H1 (cell line): ENCODE results near the gene SLC41A2. TPM values are rescaled to one million over a fixed set of nuclear protein-coding genes. Genes with fewer than 3 reads are reported as not detected.
"Not testable (repeated sequence)": the region's sequence is repeated elsewhere in the genome, so short reads cannot be mapped to it uniquely, and the experiment has no call there.

Experiments
- CTCF ChIA-PET: fragments of 300-600 bp; sonication (Branson Sonifier 250); formaldehyde crosslinking; loops from one replicate; lab custom pipeline; 2021; ENCODE audit not compliant: partially characterized antibody; lab: Charles Lee
- POLR2A ChIA-PET: fragments of 300-600 bp; sonication (Branson Sonifier 250); formaldehyde crosslinking; loops from one replicate; lab custom pipeline; 2021; ENCODE audit warnings: inconsistent platforms; ENCODE audit not compliant: partially characterized antibody; lab: Charles Lee
- DNase-seq, 2 experiments: peaks; one replicate each; pipeline versions ENCODE4 v3.0.0 to v3.0.0-alpha.2; 2010 to 2022; ENCODE audit warnings: low spot score in 2 of 2, low read depth in 1 of 2, mixed read lengths in 1 of 2
- FAIRE-seq: peaks from 2 replicates; lab custom pipeline; 2011; peaks lifted over from hg19 to GRCh38; lab: Jason Lieb, UNC
- H2AFZ ChIP-seq: 2 replicates; pipeline ENCODE4 v1.8.1; 2012; ENCODE audit warnings: low read length, inconsistent platforms
- H2AK5ac ChIP-seq: 2 replicates; pipeline ENCODE4 v1.6.1; 2013; ENCODE audit warnings: low read depth, low read length
- H2BK120ac ChIP-seq: replicated peaks from 2 replicates; pipeline ENCODE3; 2013; ENCODE audit warnings: low read depth, low read length, inconsistent platforms
- H2BK12ac ChIP-seq: 2 replicates; pipeline ENCODE4 v1.6.1; 2013; ENCODE audit warnings: low read depth, low read length
- H2BK15ac ChIP-seq: 2 replicates; pipeline ENCODE4 v1.6.1; 2013; ENCODE audit warnings: low read length
- H2BK20ac ChIP-seq: 2 replicates; pipeline ENCODE4 v1.6.1; 2013; ENCODE audit warnings: low read length
- H2BK5ac ChIP-seq: 2 replicates; pipeline ENCODE4 v1.6.1; 2013; ENCODE audit warnings: low read depth, low read length
- H3K14ac ChIP-seq: 2 replicates; pipeline ENCODE4 v1.6.1; 2013; ENCODE audit warnings: inconsistent platforms; ENCODE audit not compliant: insufficient read length
- H3K18ac ChIP-seq: 2 replicates; pipeline ENCODE4 v1.6.1; 2013; ENCODE audit warnings: low read length; ENCODE audit errors: extremely low read depth
- H3K23ac ChIP-seq: 2 replicates; pipeline ENCODE4 v1.6.1; 2013; ENCODE audit warnings: inconsistent platforms; ENCODE audit not compliant: insufficient read length
- H3K23me2 ChIP-seq: 2 replicates; pipeline ENCODE4 v1.6.1; 2013; ENCODE audit warnings: low read depth, low read length
- H3K27ac ChIP-seq: 2 replicates; pipeline ENCODE4 v1.6.1; 2011; ENCODE audit warnings: low read depth, low read length, inconsistent platforms
- H3K27me3 ChIP-seq, 4 experiments: replicated peaks in 1 of 4; 1 replicate in 1 of 4; 2 replicates in 3 of 4; pipeline versions ENCODE4 v1.6.1 to v1.8.1; 2011 to 2013; ENCODE audit warnings: low read length in 3 of 4, mild to moderate bottlenecking in 3 of 4, inconsistent platforms in 2 of 4, mixed read lengths in 2 of 4, moderate library complexity in 1 of 4; ENCODE audit not compliant: control insufficient read depth in 3 of 4, insufficient read depth in 3 of 4; ENCODE audit errors: extremely low read depth in 1 of 4
- H3K36me3 ChIP-seq, 4 experiments: 2 replicates each; pipeline versions ENCODE4 v1.6.1 to v1.8.1; 2011 to 2013; ENCODE audit warnings: mild to moderate bottlenecking in 4 of 4, low read length in 3 of 4, moderate library complexity in 2 of 4, control low read depth in 1 of 4, inconsistent platforms in 1 of 4; ENCODE audit not compliant: insufficient read depth in 4 of 4, control insufficient read depth in 2 of 4
- H3K4ac ChIP-seq: replicated peaks from 2 replicates; pipeline ENCODE3; 2013; ENCODE audit warnings: low read length, low read depth, mixed read lengths, inconsistent platforms; ENCODE audit not compliant: insufficient read length
- H3K4me1 ChIP-seq, 4 experiments: replicated peaks in 1 of 4; 1 replicate in 1 of 4; 2 replicates in 3 of 4; pipeline versions ENCODE4 v1.6.1 to v1.8.1; 2011 to 2013; ENCODE audit warnings: low read length in 3 of 4, inconsistent platforms in 2 of 4, mixed read lengths in 1 of 4; ENCODE audit not compliant: insufficient read depth in 4 of 4, control insufficient read depth in 3 of 4
- H3K4me2 ChIP-seq, 2 experiments: 2 replicates each; pipeline versions ENCODE4 v1.6.1 to v1.8.1; 2011 to 2013; ENCODE audit warnings: low read depth in 2 of 2, low read length in 2 of 2, control low read depth in 1 of 2, inconsistent platforms in 1 of 2, mild to moderate bottlenecking in 1 of 2; ENCODE audit not compliant: insufficient read depth in 1 of 2
- H3K4me3 ChIP-seq, 4 experiments: fragments of 200-600, 300-600 bp in 1 of 4; sonication (generic), shearing (Covaris generic), sonication (Bioruptor Twin) in 1 of 4; 2 replicates each; pipeline versions ENCODE4 v1.5.1 to v1.8.1; 2011 to 2016; ENCODE audit warnings: low read length in 4 of 4, low read depth in 3 of 4, control low read depth in 2 of 4, inconsistent platforms in 2 of 4, mild to moderate bottlenecking in 2 of 4, mixed read lengths in 1 of 4, moderate library complexity in 1 of 4; ENCODE audit not compliant: insufficient read depth in 2 of 4; ENCODE audit errors: extremely low read depth in 1 of 4
- H3K56ac ChIP-seq: replicated peaks from 2 replicates; pipeline ENCODE3; 2013; ENCODE audit warnings: low read depth, mild to moderate bottlenecking, mixed read lengths, low read length, inconsistent platforms; ENCODE audit not compliant: insufficient read length
- H3K79me1 ChIP-seq: 2 replicates; pipeline ENCODE4 v1.6.1; 2013; ENCODE audit warnings: low read depth, low read length, control low read depth
- H3K79me2 ChIP-seq, 2 experiments: 2 replicates each; pipeline versions ENCODE4 v1.6.1 to v1.8.1; 2012 to 2013; ENCODE audit warnings: low read length in 2 of 2, mild to moderate bottlenecking in 2 of 2, inconsistent platforms in 1 of 2; ENCODE audit not compliant: insufficient read depth in 2 of 2, control insufficient read depth in 1 of 2
- H3K9ac ChIP-seq, 4 experiments: replicated peaks in 1 of 4; 1 replicate in 1 of 4; 2 replicates in 3 of 4; pipeline versions ENCODE4 v1.6.1 to v1.8.1; 2011 to 2013; ENCODE audit warnings: low read depth in 3 of 4, low read length in 3 of 4, control low read depth in 2 of 4, mild to moderate bottlenecking in 2 of 4, moderate library complexity in 2 of 4, inconsistent platforms in 1 of 4; ENCODE audit errors: extremely low read depth in 1 of 4
- H3K9me3 ChIP-seq, 2 experiments: 2 replicates each; pipeline versions ENCODE4 v1.6.1 to v1.8.1; 2012 to 2013; ENCODE audit warnings: mild to moderate bottlenecking in 2 of 2, moderate library complexity in 2 of 2, control low read depth in 1 of 2, inconsistent platforms in 1 of 2, low read depth in 1 of 2, low read length in 1 of 2, mixed read lengths in 1 of 2; ENCODE audit not compliant: insufficient read depth in 2 of 2
- H4K20me1 ChIP-seq, 2 experiments: replicated peaks in 1 of 2; 2 replicates each; pipeline versions ENCODE3 to v1.8.1; 2011 to 2013; ENCODE audit warnings: inconsistent platforms in 2 of 2, low read length in 2 of 2, mild to moderate bottlenecking in 1 of 2; ENCODE audit not compliant: insufficient read depth in 2 of 2, control insufficient read depth in 1 of 2
- H4K5ac ChIP-seq: 2 replicates; pipeline ENCODE4 v1.6.1; 2013; ENCODE audit warnings: low read length, low read depth, mixed read lengths, inconsistent platforms; ENCODE audit not compliant: insufficient read length
- H4K8ac ChIP-seq: 2 replicates; pipeline ENCODE4 v1.8.0; 2013; ENCODE audit warnings: mild to moderate bottlenecking, moderate library complexity, low read length, inconsistent platforms; ENCODE audit not compliant: insufficient read depth; ENCODE audit errors: extremely low read depth
- H4K91ac ChIP-seq: replicated peaks from 2 replicates; pipeline ENCODE3; 2013; ENCODE audit warnings: low read length, mixed read lengths, inconsistent platforms; ENCODE audit not compliant: insufficient read length
- WGBS, 2 experiments: shearing (Covaris generic) in 1 of 2; methylation state at CpG; one replicate each; pipeline versions ENCODE4 v1.1.6 to v1.1.7; 2013 to 2015; ENCODE audit warnings: low lambda C conversion rate in 2 of 2, mixed read lengths in 2 of 2, inconsistent platforms in 1 of 2, low coverage in 1 of 2, missing lambda C conversion rate in 1 of 2; ENCODE audit not compliant: insufficient replicate concordance in 2 of 2, insufficient coverage in 1 of 2, insufficient read length in 1 of 2; ENCODE audit errors: extremely low coverage in 1 of 2, missing lambda C conversion rate in 1 of 2; 5-methylcytosine and 5-hydroxymethylcytosine counted together
- polyA plus RNA-seq, 7 experiments: library from polyadenylated mRNA; depleted of rRNA in 3 of 7; stranded (reverse) in 5 of 7; unstranded in 2 of 7; fragments of >200 nt in 5 of 7; fragments of 200-250 nt in 2 of 7; gene quantifications; 1 replicate in 5 of 7; 2 replicates in 1 of 7; 4 replicates in 1 of 7; pipeline versions ENCODE4 v1.2.1 to v1.2.3, GENCODE V29; 2011 to 2013; ENCODE audit warnings: missing spikeins in 2 of 7, mixed read lengths in 2 of 7
- total RNA-seq: library from RNA; stranded (reverse); fragmentation: NEBNext Ultra II Directional; extraction: Animal tissue kit (Norgen Biotek cat#: 25700); gene quantifications from 2 replicates; pipeline ENCODE4 v1.2.1, GENCODE V29; 2021

SLC41A2 gene
- total and polyA plus RNA-seq, 2 of the 8 experiments (the other 6 are each of a cell fraction or from before 2014, with no cell fraction given): 0.79 to 3.0 TPM

DNA sequence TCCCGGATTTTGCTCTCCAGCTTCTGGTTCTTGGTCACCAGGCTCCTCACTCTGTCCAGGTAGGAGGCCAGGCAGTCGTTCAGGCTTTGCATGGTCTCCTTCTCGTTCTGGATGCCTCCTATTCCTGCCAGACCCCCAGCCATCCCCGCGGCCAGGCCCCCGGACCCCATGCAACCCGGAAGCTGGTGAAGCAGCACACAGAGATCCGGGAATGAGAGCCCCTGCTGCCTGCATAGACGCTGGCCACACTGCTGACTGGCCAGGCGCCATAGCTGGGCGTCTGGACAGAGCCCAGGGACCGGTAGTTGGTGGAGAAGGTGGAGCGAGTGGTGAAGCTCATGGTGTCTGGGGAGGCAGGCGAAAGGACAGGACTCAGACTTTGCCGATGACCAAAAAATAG, 19.6 kb upstream of the SLC41A2 start:
- H3K36me3 ChIP-seq, H3K4me3 ChIP-seq, H2BK15ac ChIP-seq, H3K79me1 ChIP-seq, H3K27ac ChIP-seq, FAIRE-seq, H2BK12ac ChIP-seq, H3K18ac ChIP-seq, H3K23ac ChIP-seq, H3K4me1 ChIP-seq, H2AFZ ChIP-seq, H3K56ac ChIP-seq, H4K91ac ChIP-seq, H2BK20ac ChIP-seq, H2AK5ac ChIP-seq, H3K9ac ChIP-seq, H3K14ac ChIP-seq, DNase-seq, H3K79me2 ChIP-seq, H3K4me2 ChIP-seq, H4K20me1 ChIP-seq, H3K27me3 ChIP-seq, H4K8ac ChIP-seq, POLR2A ChIA-PET, H3K4ac ChIP-seq, H3K9me3 ChIP-seq, H2BK5ac ChIP-seq, H3K23me2 ChIP-seq, H2BK120ac ChIP-seq, H4K5ac ChIP-seq: not testable (repeated sequence)
- 84% methylated on average over 15 of the region's 15 CpGs; no CpG with 5 or more reads in 1 of the 2 experiments for WGBS, 2 experiments
- CTCF ChIA-PET: interaction anchor here (0.9 to 2.2 kb wide), 7 partner anchors 8 to 52 kb away, joined by 3 to 10 read pairs (median 6); partner anchors contain the start of gene NOPCHAP1
